Panc1 (cell line): Measurements from ENCODE around the gene CATSPER3. TPM values are rescaled to one million over a fixed set of nuclear protein-coding genes. Genes with fewer than 3 reads are reported as not detected.

Experiments used
- ATAC-seq: fragments of 200-7000 bp; cut with Tn5 transposase; 2 replicates; pipeline ENCODE4 v1.9.1; 2020; ENCODE audit warnings: mild to moderate bottlenecking, moderate library complexity
- BruUV-seq: library from RNA; stranded (reverse); fragments of 400-500 nt; replicated peaks from 2 replicates; lab custom pipeline; 2021; lab: Mats Ljungman, UMichigan
- CTCF ChIA-PET: fragments of 300-600 bp; sonication (Branson Sonifier 250); formaldehyde crosslinking; loops from one replicate; lab custom pipeline; 2022; ENCODE audit warnings: antibody characterized with exemption; lab: Charles Lee
- POLR2A ChIA-PET: fragments of 300-600 bp; sonication (Branson Sonifier 250); formaldehyde crosslinking; loops from one replicate; lab custom pipeline; 2022; ENCODE audit warnings: antibody characterized with exemption; lab: Charles Lee
- DNase-seq: peaks from one replicate; pipeline ENCODE4 v3.0.0-alpha.2; 2010; ENCODE audit warnings: low read depth, low spot score
- H3K27ac ChIP-seq: 2 replicates; pipeline ENCODE4 v1.5.1; 2011; ENCODE audit warnings: mild to moderate bottlenecking, low read length, inconsistent platforms
- H3K27me3 ChIP-seq: fragments of 200-500 bp; sonication (Bioruptor generic); 2 replicates; pipeline ENCODE4 v1.6.0; 2014; ENCODE audit warnings: low read length, inconsistent platforms; ENCODE audit not compliant: control insufficient read depth, insufficient read depth
- H3K36me3 ChIP-seq: fragments of 200-500 bp; sonication (Bioruptor generic); 2 replicates; pipeline ENCODE4 v1.5.1; 2014; ENCODE audit warnings: inconsistent platforms, mild to moderate bottlenecking, low read length, moderate library complexity; ENCODE audit not compliant: control insufficient read depth, insufficient read depth
- H3K4me1 ChIP-seq: 2 replicates; pipeline ENCODE4 v1.5.1; 2011; ENCODE audit warnings: inconsistent platforms, mild to moderate bottlenecking, low read length, moderate library complexity; ENCODE audit not compliant: control insufficient read depth, insufficient read depth
- H3K4me3 ChIP-seq, 2 experiments: 2 replicates each; pipeline ENCODE4 v1.5.1; 2011 to 2012; ENCODE audit warnings: low read depth in 2 of 2, low read length in 2 of 2, mild to moderate bottlenecking in 2 of 2, inconsistent platforms in 1 of 2, moderate library complexity in 1 of 2
- H3K9me3 ChIP-seq: fragments of 200-500 bp; sonication (Bioruptor generic); 2 replicates; pipeline ENCODE4 v1.5.1; 2014; ENCODE audit warnings: low read depth, mild to moderate bottlenecking, inconsistent platforms, low read length, moderate library complexity; ENCODE audit not compliant: control insufficient read depth, insufficient read depth
- POLR2AphosphoS5 ChIP-seq: IDR thresholded peaks from 2 replicates; pipeline ENCODE4 v1.6.1; 2012; ENCODE audit warnings: mild to moderate bottlenecking, low read depth, low read length, moderate library complexity
- SIN3A ChIP-seq: IDR thresholded peaks from 2 replicates; pipeline ENCODE4 v1.6.1; 2012; ENCODE audit warnings: low read depth, mild to moderate bottlenecking, low read length, moderate library complexity, borderline replicate concordance; ENCODE audit not compliant: insufficient read depth
- TCF7L2 ChIP-seq: IDR thresholded peaks from 2 replicates; pipeline ENCODE4 v1.6.1; 2011; ENCODE audit warnings: mild to moderate bottlenecking, low read depth, low read length, inconsistent platforms
- in situ Hi-C: cut with HindIII; loops from 2 replicates; pipeline ENCODE4 v1.10.0; 2016; ENCODE audit warnings: low sequenced_read_pairs, low pct_unique_long_range_greater_than_20kb
- intact Hi-C: fragments of 100-400 bp; cut with micrococcal nuclease; formaldehyde crosslinking; loops from one replicate; pipeline ENCODE4 v1.10.0; 2022; ENCODE audit not compliant: unreplicated experiment
- total RNA-seq: library from RNA; stranded (reverse); gene quantifications from one replicate; pipeline ENCODE4 v1.2.1, GENCODE V29; 2021; ENCODE audit not compliant: unreplicated experiment
- TF ChIP-seq, protein P1 (sequence below), 2 experiments: IDR thresholded peaks; 2 replicates each; pipeline ENCODE4 v1.6.1; 2011 to 2012; ENCODE audit warnings: low read depth in 2 of 2, control low read depth in 1 of 2, low read length in 1 of 2, mild to moderate bottlenecking in 1 of 2, moderate library complexity in 1 of 2; ENCODE audit not compliant: insufficient read depth in 1 of 2
- TF ChIP-seq, protein P2 (sequence below): fragments of 450-650 bp; IDR thresholded peaks from 2 replicates; pipeline ENCODE4 v1.5.1; 2017; ENCODE audit warnings: mild to moderate bottlenecking

The CATSPER3 gene
- total RNA-seq, 1 experiment from 2014 or later, result 0.69 TPM

DNA sequence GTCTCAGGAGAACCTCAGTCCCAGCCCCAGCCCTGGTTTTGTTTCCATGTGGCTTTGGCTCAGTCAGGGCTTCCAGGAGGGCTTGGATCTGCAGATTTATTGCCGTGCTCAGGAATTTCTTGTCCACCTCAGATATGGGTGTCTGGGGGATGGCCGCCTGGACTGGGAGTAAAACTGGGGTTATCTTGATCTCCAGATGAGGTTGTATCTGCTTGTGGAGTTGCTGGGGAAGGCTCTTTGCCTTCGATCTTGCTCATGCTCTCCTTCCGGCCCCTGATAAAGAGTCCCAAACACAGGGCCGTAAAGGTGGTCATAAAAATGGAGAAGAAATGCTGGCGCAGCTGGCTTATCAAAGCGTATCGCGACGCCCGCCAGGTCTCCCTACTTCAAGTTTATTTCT lies 84.2 kb downstream of the CATSPER3 start:
- Histone ChIP-seq H3K4me1 (no peaks in the 10 kb centered on the region), H3K36me3 (no peaks in the 10 kb centered on the region), H3K4me3 (no peak overlapping the region), H3K27me3 (no peaks in the 10 kb centered on the region), H3K27ac (no peak overlapping the region; the same call in 1 of the 2 replicates), H3K9me3 (no peaks in the 10 kb centered on the region)
- ChIA-PET POLR2A (no interaction called here), CTCF (no interaction called here)
- ATAC-seq, result no peak
- TF ChIP-seq POLR2AphosphoS5 (no peak), SIN3A (no peak), TCF7L2 (no peak)
- TF ChIP-seq, protein P1, sequence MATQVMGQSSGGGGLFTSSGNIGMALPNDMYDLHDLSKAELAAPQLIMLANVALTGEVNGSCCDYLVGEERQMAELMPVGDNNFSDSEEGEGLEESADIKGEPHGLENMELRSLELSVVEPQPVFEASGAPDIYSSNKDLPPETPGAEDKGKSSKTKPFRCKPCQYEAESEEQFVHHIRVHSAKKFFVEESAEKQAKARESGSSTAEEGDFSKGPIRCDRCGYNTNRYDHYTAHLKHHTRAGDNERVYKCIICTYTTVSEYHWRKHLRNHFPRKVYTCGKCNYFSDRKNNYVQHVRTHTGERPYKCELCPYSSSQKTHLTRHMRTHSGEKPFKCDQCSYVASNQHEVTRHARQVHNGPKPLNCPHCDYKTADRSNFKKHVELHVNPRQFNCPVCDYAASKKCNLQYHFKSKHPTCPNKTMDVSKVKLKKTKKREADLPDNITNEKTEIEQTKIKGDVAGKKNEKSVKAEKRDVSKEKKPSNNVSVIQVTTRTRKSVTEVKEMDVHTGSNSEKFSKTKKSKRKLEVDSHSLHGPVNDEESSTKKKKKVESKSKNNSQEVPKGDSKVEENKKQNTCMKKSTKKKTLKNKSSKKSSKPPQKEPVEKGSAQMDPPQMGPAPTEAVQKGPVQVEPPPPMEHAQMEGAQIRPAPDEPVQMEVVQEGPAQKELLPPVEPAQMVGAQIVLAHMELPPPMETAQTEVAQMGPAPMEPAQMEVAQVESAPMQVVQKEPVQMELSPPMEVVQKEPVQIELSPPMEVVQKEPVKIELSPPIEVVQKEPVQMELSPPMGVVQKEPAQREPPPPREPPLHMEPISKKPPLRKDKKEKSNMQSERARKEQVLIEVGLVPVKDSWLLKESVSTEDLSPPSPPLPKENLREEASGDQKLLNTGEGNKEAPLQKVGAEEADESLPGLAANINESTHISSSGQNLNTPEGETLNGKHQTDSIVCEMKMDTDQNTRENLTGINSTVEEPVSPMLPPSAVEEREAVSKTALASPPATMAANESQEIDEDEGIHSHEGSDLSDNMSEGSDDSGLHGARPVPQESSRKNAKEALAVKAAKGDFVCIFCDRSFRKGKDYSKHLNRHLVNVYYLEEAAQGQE (IDR thresholded peaks at IDR 0.05; ENCODE audit: insufficient read depth in 1 of 2, low read depth in 2 of 2, low read length in 1 of 2), result no peak
- TF ChIP-seq, protein P2, sequence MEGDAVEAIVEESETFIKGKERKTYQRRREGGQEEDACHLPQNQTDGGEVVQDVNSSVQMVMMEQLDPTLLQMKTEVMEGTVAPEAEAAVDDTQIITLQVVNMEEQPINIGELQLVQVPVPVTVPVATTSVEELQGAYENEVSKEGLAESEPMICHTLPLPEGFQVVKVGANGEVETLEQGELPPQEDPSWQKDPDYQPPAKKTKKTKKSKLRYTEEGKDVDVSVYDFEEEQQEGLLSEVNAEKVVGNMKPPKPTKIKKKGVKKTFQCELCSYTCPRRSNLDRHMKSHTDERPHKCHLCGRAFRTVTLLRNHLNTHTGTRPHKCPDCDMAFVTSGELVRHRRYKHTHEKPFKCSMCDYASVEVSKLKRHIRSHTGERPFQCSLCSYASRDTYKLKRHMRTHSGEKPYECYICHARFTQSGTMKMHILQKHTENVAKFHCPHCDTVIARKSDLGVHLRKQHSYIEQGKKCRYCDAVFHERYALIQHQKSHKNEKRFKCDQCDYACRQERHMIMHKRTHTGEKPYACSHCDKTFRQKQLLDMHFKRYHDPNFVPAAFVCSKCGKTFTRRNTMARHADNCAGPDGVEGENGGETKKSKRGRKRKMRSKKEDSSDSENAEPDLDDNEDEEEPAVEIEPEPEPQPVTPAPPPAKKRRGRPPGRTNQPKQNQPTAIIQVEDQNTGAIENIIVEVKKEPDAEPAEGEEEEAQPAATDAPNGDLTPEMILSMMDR, result no peak
- no peak for DNase-seq
- no TSS peak for BruUV-seq
- in situ Hi-C loops, result no loop called here
- intact Hi-C loops, result no loop called here

DNA sequence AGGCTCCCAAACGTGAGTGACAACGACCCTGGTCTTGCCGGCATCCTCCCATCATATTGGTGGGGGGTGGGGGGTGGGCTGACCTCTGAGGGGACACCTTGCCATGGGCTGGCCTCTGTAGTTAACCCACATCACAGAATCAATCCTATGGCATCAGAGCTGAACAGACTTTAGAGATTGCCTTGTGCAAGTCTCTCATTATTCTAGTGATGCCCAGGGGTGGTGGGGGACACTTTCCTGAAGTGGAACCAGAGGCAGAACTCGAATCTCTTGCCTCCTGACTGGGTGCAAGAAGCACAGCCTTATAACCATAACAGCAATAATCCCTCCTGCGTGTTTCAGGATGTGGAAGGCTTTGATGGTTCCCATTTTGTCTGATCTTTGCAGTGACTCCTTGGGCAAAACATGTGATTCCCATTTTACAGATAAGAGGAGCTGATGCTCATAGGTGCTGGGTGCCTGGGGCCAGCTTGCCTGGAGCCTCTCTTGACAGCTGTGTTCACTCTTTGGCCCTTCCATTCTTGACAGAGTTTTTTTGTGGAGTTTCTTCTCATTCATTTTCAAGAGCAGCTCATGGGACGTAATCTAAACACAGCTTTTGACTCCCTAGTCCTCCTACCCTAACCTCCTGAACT lies 84.9 kb downstream of the CATSPER3 start:
- Histone ChIP-seq H3K27ac (no peak overlapping the region), H3K27me3 (no peaks in the 10 kb centered on the region), H3K9me3 (no peaks in the 10 kb centered on the region), H3K4me3 (no peak overlapping the region), H3K4me1 (no peaks in the 10 kb centered on the region), H3K36me3 (no peaks in the 10 kb centered on the region)
- CTCF ChIA-PET, result no interaction called here
- TF ChIP-seq TCF7L2, result no peak
- TF ChIP-seq POLR2AphosphoS5, result no peak
- TF ChIP-seq SIN3A, result no peak
- TF ChIP-seq, protein P2, result no peak
- TF ChIP-seq, protein P1 (IDR thresholded peaks at IDR 0.05; ENCODE audit: insufficient read depth in 1 of 2, low read depth in 2 of 2, low read length in 1 of 2), result no peak
- ATAC-seq (no peak), DNase-seq (no peak)
- in situ Hi-C loops (no loop called here), intact Hi-C loops (no loop called here)
- POLR2A ChIA-PET, result interaction anchor here (0.7 kb wide), 1 partner anchor 8 kb away, joined by 3 read pairs; no protein-coding TSS in a partner anchor
- BruUV-seq, result no TSS peak
